ENCODE data around the gene PPIE.

DNA sequence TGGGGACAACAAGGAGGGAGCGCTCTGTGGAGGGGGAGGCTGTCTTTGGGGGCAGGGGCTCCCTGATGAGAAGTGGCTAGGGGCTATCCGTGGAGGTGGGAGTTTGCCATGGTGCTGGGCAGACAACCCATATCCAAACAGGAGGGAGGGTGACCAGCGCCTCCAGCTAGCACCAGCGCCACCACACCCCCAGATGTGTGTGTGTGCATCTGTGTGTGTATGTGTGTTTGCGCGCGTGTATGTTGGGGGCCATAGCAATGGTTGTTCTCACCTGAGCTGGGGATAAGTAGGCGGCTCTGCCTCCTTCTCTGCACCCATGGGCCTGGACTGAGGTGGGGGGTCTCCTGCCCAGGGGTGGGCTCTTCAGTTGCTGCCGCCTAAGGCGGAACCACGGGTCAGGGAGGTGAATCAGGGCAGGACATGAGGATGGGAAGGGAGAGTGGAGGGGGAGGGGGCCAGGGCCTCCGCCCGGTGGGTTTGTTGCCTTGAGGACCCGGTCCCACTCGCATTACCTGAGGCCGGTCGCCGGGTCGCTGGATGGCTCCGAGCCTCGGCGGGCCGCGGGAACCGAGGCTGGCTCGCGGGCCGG lies 47.8 kb upstream of the PPIE start:
- TF ChIP-seq EZH2phosphoT487 (IDR thresholded peaks at IDR 0.05; ENCODE audit: insufficient read depth, low read depth) (no peak), EZH2 (IDR thresholded peaks at IDR 0.05; ENCODE audit: insufficient read depth, poor library complexity, severe bottlenecking) (no peak)

Measured in GM23248 (cell line).